ENCODE results near the gene SEPTIN5. TPM values are rescaled to one million over a fixed set of nuclear protein-coding genes. Genes with fewer than 3 reads are reported as not detected.

SEPTIN5 gene
- polyA plus RNA-seq, 1 of the 3 experiments (the other 2 are of a cell fraction): 14.0 TPM

DNA sequence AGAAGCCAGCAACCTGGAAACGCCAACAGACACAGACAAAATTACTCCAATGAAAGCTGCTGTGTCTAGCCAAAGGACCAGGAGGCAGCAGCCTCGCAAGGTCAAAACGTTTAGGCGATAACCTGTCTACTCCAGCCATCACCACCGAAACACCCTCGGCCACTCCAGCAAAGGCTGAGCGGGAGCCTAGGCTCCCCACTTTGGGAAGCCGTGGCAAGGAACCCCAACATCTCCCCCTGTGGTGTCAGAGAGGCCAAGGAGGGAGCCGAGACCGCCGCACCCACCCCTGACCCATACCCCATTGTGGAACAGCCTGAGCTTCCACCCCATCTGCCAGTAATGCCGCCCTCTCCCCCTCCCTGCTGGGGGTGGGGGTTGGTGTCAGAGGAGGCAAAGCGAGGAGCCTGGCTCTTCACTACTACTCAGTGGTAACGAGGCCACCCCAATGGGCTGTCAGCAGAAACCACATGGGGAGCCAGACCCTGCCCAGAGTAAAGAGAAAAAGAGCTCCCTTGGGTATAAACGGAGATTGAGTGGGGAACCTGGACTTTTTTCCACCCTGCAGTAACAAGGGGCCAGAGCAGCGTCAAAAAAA is 33.9 kb upstream of the SEPTIN5 start:
- DNase-seq: no peak
- H3K9me2 ChIP-seq: no peaks in the 10 kb centered on the region
- no peaks in the 10 kb centered on the region for H3F3A ChIP-seq (replicated peaks; ENCODE audit: insufficient read depth)
- H3K4me2 ChIP-seq: no peak overlapping the region
- H3K79me2 ChIP-seq (ENCODE audit: insufficient read depth): no peaks in the 10 kb centered on the region
- H4K20me1 ChIP-seq (ENCODE audit: insufficient read depth): no peaks in the 10 kb centered on the region
- POLR2A ChIA-PET: no interaction called here
- no peaks in the 10 kb centered on the region for H3K27me3 ChIP-seq (ENCODE audit: insufficient read depth)
- no peaks in the 10 kb centered on the region for H3K9me3 ChIP-seq
- WGBS (ENCODE audit: low lambda C conversion rate): 72% methylated on average over 13 of the region's 16 CpGs
- TF ChIP-seq JUND (IDR thresholded peaks at IDR 0.05): no peak
- no peak overlapping the region for H3K27ac ChIP-seq (ENCODE audit: low read depth in 2 of 2, low read length in 1 of 2)
- no peak overlapping the region for H3K4me3 ChIP-seq (ENCODE audit: low read depth in 2 of 2, low read length in 1 of 2)
- no peaks in the 10 kb centered on the region for H3K4me1 ChIP-seq (ENCODE audit: control insufficient read depth in 1 of 2, insufficient read depth in 2 of 2, low read depth in 1 of 2, low read length in 1 of 2)
- CTCF ChIA-PET: interaction anchor here (0.6 to 3.7 kb wide), 24 partner anchors 9 to 512 kb away, joined by 3 to 31 read pairs (median 4); partner anchors contain the start of gene GP1BB
- H3K36me3 ChIP-seq (replicated peaks in 1 of 2; ENCODE audit: control insufficient read depth in 1 of 2, insufficient read depth in 2 of 2, low read length in 1 of 2): no peaks in the 10 kb centered on the region
- no peak overlapping the region for H3K9ac ChIP-seq
- no peak overlapping the region for H2AFZ ChIP-seq (ENCODE audit: low read depth)

DNA sequence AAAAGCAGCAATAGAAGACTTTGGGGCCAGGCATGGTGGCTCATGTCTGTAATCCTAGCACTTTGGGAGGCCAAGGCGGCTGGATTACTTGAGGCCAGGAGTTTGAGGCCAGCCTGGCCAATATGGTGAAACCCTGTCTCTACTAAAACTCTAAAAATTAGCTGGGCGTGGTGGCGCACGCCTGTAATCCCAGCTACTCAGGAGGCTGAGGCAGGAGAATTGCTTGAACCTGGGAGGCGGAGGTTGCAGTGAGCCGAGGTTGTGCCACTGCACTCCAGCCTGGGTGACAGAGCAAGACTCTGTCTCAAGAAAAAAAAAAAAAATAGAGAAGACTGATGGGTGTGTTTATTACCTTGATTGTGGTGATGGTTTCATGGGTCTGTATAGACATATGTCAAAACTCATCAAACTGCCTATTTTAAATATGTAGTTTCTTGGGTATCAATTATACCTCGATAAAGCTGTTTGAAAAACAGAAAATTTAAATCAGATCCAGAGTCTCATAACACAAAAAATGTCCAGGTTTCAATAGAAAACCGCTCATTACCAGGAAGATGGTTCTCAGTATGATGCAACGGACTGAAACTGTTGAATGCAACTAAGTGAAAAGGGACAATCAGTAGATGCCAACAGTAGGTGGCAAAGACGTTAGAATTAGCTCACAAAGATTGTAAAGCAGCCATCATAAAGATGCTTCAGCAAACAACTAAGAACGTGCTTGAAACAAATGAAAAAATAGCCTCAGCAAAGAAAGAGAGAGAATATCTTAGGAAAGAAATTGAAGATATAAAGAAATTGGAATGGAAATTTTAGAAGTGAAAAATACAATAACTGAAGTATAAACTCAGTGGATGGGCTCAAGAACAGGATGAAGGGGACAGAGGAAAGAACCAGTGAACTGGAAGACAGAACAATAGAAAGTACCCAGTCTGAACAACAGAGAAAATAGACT is 33.1 kb upstream of the SEPTIN5 start:
- Histone ChIP-seq H4K20me1 (ENCODE audit: insufficient read depth) (no peaks in the 10 kb centered on the region), H3K4me2 (no peak overlapping the region), H3K36me3 (replicated peaks in 1 of 2; ENCODE audit: control insufficient read depth in 1 of 2, insufficient read depth in 2 of 2, low read length in 1 of 2) (no peaks in the 10 kb centered on the region), H3F3A (replicated peaks; ENCODE audit: insufficient read depth) (no peaks in the 10 kb centered on the region), H3K27me3 (ENCODE audit: insufficient read depth) (no peaks in the 10 kb centered on the region), H3K79me2 (ENCODE audit: insufficient read depth) (no peaks in the 10 kb centered on the region), H3K4me3 (ENCODE audit: low read depth in 2 of 2, low read length in 1 of 2) (no peak overlapping the region), H3K27ac (ENCODE audit: low read depth in 2 of 2, low read length in 1 of 2) (no peak overlapping the region), H3K4me1 (ENCODE audit: control insufficient read depth in 1 of 2, insufficient read depth in 2 of 2, low read depth in 1 of 2, low read length in 1 of 2) (no peaks in the 10 kb centered on the region), H3K9me3 (no peaks in the 10 kb centered on the region), H3K9me2 (no peaks in the 10 kb centered on the region), H2AFZ (ENCODE audit: low read depth) (no peak overlapping the region), H3K9ac (no peak overlapping the region)
- DNase-seq: no peak
- WGBS (ENCODE audit: low lambda C conversion rate): 68% methylated on average over 11 of the region's 11 CpGs
- POLR2A ChIA-PET: no interaction called here
- CTCF ChIA-PET: interaction anchor here (1.4 to 3.7 kb wide), 7 partner anchors 8 to 229 kb away, joined by 3 to 31 read pairs (median 6); no protein-coding TSS in a partner anchor
- TF ChIP-seq EZH2phosphoT487 (IDR thresholded peaks at IDR 0.05; ENCODE audit: borderline replicate concordance, low read depth) (no peak), FOXJ3 (CRISPR knock-in tag; IDR thresholded peaks at IDR 0.05) (no peak), POLR2AphosphoS5 (IDR thresholded peaks at IDR 0.05; ENCODE audit: low read depth, low read length) (no peak), TAF1 (IDR thresholded peaks at IDR 0.05; ENCODE audit: borderline replicate concordance, low read depth, low read length) (no peak), JUND (IDR thresholded peaks at IDR 0.05) (no peak), RAD21 (IDR thresholded peaks at IDR 0.05; ENCODE audit: low read length) (no peak), RFX5 (IDR thresholded peaks at IDR 0.05; ENCODE audit: low read length) (no peak), FOSL2 (IDR thresholded peaks at IDR 0.05; ENCODE audit: borderline replicate concordance, low read depth) (no peak), TEAD4 (IDR thresholded peaks at IDR 0.05; ENCODE audit: borderline replicate concordance, insufficient read depth) (no peak), ZBTB33 (IDR thresholded peaks at IDR 0.05; ENCODE audit: borderline replicate concordance, low read depth) (no peak), REST (IDR thresholded peaks at IDR 0.05; ENCODE audit: low read depth, low read length) (no peak)
- TF ChIP-seq, protein P1, sequence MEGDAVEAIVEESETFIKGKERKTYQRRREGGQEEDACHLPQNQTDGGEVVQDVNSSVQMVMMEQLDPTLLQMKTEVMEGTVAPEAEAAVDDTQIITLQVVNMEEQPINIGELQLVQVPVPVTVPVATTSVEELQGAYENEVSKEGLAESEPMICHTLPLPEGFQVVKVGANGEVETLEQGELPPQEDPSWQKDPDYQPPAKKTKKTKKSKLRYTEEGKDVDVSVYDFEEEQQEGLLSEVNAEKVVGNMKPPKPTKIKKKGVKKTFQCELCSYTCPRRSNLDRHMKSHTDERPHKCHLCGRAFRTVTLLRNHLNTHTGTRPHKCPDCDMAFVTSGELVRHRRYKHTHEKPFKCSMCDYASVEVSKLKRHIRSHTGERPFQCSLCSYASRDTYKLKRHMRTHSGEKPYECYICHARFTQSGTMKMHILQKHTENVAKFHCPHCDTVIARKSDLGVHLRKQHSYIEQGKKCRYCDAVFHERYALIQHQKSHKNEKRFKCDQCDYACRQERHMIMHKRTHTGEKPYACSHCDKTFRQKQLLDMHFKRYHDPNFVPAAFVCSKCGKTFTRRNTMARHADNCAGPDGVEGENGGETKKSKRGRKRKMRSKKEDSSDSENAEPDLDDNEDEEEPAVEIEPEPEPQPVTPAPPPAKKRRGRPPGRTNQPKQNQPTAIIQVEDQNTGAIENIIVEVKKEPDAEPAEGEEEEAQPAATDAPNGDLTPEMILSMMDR (IDR thresholded peaks at IDR 0.05): no peak
- TF ChIP-seq, protein P2, sequence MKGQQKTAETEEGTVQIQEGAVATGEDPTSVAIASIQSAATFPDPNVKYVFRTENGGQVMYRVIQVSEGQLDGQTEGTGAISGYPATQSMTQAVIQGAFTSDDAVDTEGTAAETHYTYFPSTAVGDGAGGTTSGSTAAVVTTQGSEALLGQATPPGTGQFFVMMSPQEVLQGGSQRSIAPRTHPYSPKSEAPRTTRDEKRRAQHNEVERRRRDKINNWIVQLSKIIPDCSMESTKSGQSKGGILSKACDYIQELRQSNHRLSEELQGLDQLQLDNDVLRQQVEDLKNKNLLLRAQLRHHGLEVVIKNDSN (IDR thresholded peaks at IDR 0.05; ENCODE audit: borderline replicate concordance, low read depth): no peak
- TF ChIP-seq, protein P3, sequence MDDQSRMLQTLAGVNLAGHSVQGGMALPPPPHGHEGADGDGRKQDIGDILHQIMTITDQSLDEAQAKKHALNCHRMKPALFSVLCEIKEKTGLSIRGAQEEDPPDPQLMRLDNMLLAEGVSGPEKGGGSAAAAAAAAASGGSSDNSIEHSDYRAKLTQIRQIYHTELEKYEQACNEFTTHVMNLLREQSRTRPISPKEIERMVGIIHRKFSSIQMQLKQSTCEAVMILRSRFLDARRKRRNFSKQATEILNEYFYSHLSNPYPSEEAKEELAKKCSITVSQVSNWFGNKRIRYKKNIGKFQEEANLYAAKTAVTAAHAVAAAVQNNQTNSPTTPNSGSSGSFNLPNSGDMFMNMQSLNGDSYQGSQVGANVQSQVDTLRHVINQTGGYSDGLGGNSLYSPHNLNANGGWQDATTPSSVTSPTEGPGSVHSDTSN (IDR thresholded peaks at IDR 0.05): no peak
